ENCODE measurements around the gene ATM.

DNA sequence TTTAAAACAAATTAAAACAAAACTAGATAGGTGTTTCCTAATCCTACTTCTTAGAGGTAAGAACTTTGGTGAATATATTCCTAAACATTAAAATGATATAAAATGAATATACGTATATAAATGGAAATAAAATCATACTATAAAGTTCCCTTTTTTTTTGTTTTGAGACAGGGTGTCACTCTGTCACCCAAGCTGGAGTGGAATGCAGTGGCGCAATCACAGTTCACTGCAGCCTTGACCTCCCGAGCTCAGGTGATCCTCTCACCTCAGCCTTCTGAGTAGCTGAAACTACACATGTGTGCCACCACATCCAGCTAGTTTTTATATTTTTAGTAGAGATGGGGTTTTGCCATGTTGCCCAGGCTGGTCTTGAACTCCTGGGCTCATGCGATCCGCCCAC lies 45.3 kb upstream of the ATM start:
- TF ChIP-seq, protein P1, sequence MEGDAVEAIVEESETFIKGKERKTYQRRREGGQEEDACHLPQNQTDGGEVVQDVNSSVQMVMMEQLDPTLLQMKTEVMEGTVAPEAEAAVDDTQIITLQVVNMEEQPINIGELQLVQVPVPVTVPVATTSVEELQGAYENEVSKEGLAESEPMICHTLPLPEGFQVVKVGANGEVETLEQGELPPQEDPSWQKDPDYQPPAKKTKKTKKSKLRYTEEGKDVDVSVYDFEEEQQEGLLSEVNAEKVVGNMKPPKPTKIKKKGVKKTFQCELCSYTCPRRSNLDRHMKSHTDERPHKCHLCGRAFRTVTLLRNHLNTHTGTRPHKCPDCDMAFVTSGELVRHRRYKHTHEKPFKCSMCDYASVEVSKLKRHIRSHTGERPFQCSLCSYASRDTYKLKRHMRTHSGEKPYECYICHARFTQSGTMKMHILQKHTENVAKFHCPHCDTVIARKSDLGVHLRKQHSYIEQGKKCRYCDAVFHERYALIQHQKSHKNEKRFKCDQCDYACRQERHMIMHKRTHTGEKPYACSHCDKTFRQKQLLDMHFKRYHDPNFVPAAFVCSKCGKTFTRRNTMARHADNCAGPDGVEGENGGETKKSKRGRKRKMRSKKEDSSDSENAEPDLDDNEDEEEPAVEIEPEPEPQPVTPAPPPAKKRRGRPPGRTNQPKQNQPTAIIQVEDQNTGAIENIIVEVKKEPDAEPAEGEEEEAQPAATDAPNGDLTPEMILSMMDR (IDR thresholded peaks at IDR 0.05) = no peak
- no peak for TF ChIP-seq POLR2A (IDR thresholded peaks at IDR 0.05)
